Neuronal stem cell (in vitro differentiated cells): ENCODE measurements around the gene P2RY1.

Experiments used
- DNase-seq: peaks from one replicate; pipeline ENCODE4 v3.0.0-alpha.2; 2013; ENCODE audit warnings: low spot score
- H2AFZ ChIP-seq: one replicate; pipeline ENCODE4 v1.6.1; 2013; ENCODE audit warnings: mild to moderate bottlenecking, low read length, inconsistent platforms
- H2AK5ac ChIP-seq: 2 replicates; pipeline ENCODE4 v1.6.1; 2013; ENCODE audit warnings: low read depth, mild to moderate bottlenecking, inconsistent platforms, low read length, moderate library complexity, mixed read lengths
- H2BK120ac ChIP-seq: 2 replicates; pipeline ENCODE4 v1.6.1; 2013; ENCODE audit warnings: low read depth, mild to moderate bottlenecking, inconsistent platforms, low read length, moderate library complexity, mixed read lengths
- H2BK12ac ChIP-seq: one replicate; pipeline ENCODE4 v1.6.1; 2013; ENCODE audit warnings: low read length, inconsistent platforms
- H2BK15ac ChIP-seq: 2 replicates; pipeline ENCODE4 v1.6.1; 2013; ENCODE audit warnings: mild to moderate bottlenecking, low read length, inconsistent platforms, mixed read lengths
- H2BK5ac ChIP-seq: one replicate; pipeline ENCODE4 v1.6.1; 2013; ENCODE audit warnings: inconsistent platforms, mild to moderate bottlenecking, low read length, moderate library complexity
- H3K14ac ChIP-seq: one replicate; pipeline ENCODE4 v1.6.1; 2013; ENCODE audit warnings: low read length, inconsistent platforms
- H3K18ac ChIP-seq: 2 replicates; pipeline ENCODE4 v1.6.1; 2013; ENCODE audit warnings: low read length, inconsistent platforms
- H3K23ac ChIP-seq: 2 replicates; pipeline ENCODE4 v1.6.1; 2013; ENCODE audit warnings: low read depth, mild to moderate bottlenecking, mixed read lengths, low read length, inconsistent platforms; ENCODE audit not compliant: poor library complexity
- H3K27ac ChIP-seq: replicated peaks from 3 replicates; pipeline ENCODE4 v1.5.1; 2013; ENCODE audit warnings: low read length, inconsistent platforms
- H3K27me3 ChIP-seq, 3 experiments: 2 replicates each; pipeline ENCODE4 v1.6.1; 2013; ENCODE audit warnings: low read length in 3 of 3, mild to moderate bottlenecking in 2 of 3, inconsistent platforms in 1 of 3, low read depth in 1 of 3, mixed read lengths in 1 of 3, moderate library complexity in 1 of 3; ENCODE audit not compliant: control insufficient read depth in 3 of 3, insufficient read depth in 3 of 3
- H3K36me3 ChIP-seq, 2 donors: replicated peaks in 1 of 2; 2 replicates each; pipeline ENCODE4 v1.6.1; 2013; ENCODE audit warnings: low read length in 2 of 2; ENCODE audit not compliant: control insufficient read depth in 2 of 2, insufficient read depth in 2 of 2
- H3K4ac ChIP-seq: 2 replicates; pipeline ENCODE4 v1.6.1; 2013; ENCODE audit warnings: inconsistent platforms, mild to moderate bottlenecking, low read length, moderate library complexity
- H3K4me1 ChIP-seq, 2 donors: 1 replicate in 1 of 2; 2 replicates in 1 of 2; pipeline ENCODE4 v1.6.1; 2013; ENCODE audit warnings: low read length in 2 of 2, low read depth in 1 of 2; ENCODE audit not compliant: control insufficient read depth in 2 of 2, insufficient read depth in 1 of 2
- H3K4me2 ChIP-seq: one replicate; pipeline ENCODE4 v1.6.1; 2013; ENCODE audit warnings: mild to moderate bottlenecking, low read length, inconsistent platforms; ENCODE audit not compliant: insufficient read depth, poor library complexity, severe bottlenecking
- H3K4me3 ChIP-seq, 2 donors: 2 replicates each; pipeline ENCODE4 v1.5.1; 2013; ENCODE audit warnings: low read length in 2 of 2, mild to moderate bottlenecking in 2 of 2, inconsistent platforms in 1 of 2, moderate library complexity in 1 of 2
- H3K79me1 ChIP-seq: one replicate; pipeline ENCODE4 v1.6.1; 2013; ENCODE audit warnings: low read depth, mild to moderate bottlenecking, inconsistent platforms, low read length, moderate library complexity
- H3K9ac ChIP-seq: one replicate; pipeline ENCODE4 v1.6.1; 2013; ENCODE audit warnings: mild to moderate bottlenecking, low read depth, low read length, inconsistent platforms; ENCODE audit not compliant: poor library complexity
- H3K9me3 ChIP-seq, 2 donors: replicated peaks in 1 of 2; 2 replicates each; pipeline versions ENCODE3 to v1.6.1; 2013; ENCODE audit warnings: low read length in 2 of 2, mild to moderate bottlenecking in 2 of 2, inconsistent platforms in 1 of 2, low read depth in 1 of 2, mixed read lengths in 1 of 2, moderate library complexity in 1 of 2; ENCODE audit not compliant: control insufficient read depth in 2 of 2, insufficient read depth in 1 of 2
- H4K8ac ChIP-seq: one replicate; pipeline ENCODE4 v1.6.1; 2013; ENCODE audit warnings: low read depth, mild to moderate bottlenecking, inconsistent platforms, low read length, moderate library complexity
- H4K91ac ChIP-seq: one replicate; pipeline ENCODE4 v1.6.1; 2013; ENCODE audit warnings: low read length, low read depth, mild to moderate bottlenecking, inconsistent platforms; ENCODE audit not compliant: poor library complexity
- WGBS, 2 donors: extraction: QIAGEN DNeasy Blood & Tissue Kit; methylation state at CpG; one replicate each; pipeline ENCODE4 v1.1.7; 2013; ENCODE audit warnings: missing lambda C conversion rate in 2 of 2, mixed read lengths in 1 of 2; ENCODE audit not compliant: insufficient read length in 2 of 2, insufficient replicate concordance in 1 of 2; ENCODE audit errors: extremely low coverage in 2 of 2; 5-methylcytosine and 5-hydroxymethylcytosine counted together

The P2RY1 gene

GRCh38 chr3:152836269-152836668, 1.3 kb downstream of the P2RY1 start:
- peak overlapping the region; percentile 45 for H3K23ac ChIP-seq
- peak overlapping the region; percentile 85 for H3K4me2 ChIP-seq
- H3K9me3 ChIP-seq, result no peaks in the 10 kb centered on the region
- H3K79me1 ChIP-seq, result no peaks in the 10 kb centered on the region
- WGBS, 2 donors, result no CpG with 5 or more reads among the region's 14 CpGs
- H3K27ac ChIP-seq, result no peak overlapping the region
- H3K18ac ChIP-seq, result no peak overlapping the region
- no peaks in the 10 kb centered on the region for H3K36me3 ChIP-seq
- no peak overlapping the region for H2BK120ac ChIP-seq
- no peak for DNase-seq
- H2BK5ac ChIP-seq, result no peak overlapping the region
- no peak overlapping the region for H2BK15ac ChIP-seq
- H3K4me3 ChIP-seq, result peak overlapping the region; percentile 87 to 90
- H2BK12ac ChIP-seq, result no peak overlapping the region
- peaks cover 0 to 4% of the 10 kb centered on the region in 2 donors for H3K4me1 ChIP-seq
- H3K4ac ChIP-seq, result no peak overlapping the region
- no peak overlapping the region for H2AK5ac ChIP-seq
- H3K9ac ChIP-seq, result no peak overlapping the region
- H4K91ac ChIP-seq, result no peak overlapping the region
- H2AFZ ChIP-seq, result peak overlapping the region; percentile 100
- peaks cover 0 to 13% (median 4%) of the 10 kb centered on the region in 3 experiments for H3K27me3 ChIP-seq
- no peak overlapping the region for H3K14ac ChIP-seq
- H4K8ac ChIP-seq, result no peak overlapping the region

GRCh38 chr3:152839511-152839910, 4.6 kb downstream of the P2RY1 start:
- Histone ChIP-seq H3K23ac (no peak overlapping the region), H2BK120ac (no peak overlapping the region), H3K4me1 (peaks cover 0 to 4% of the 10 kb centered on the region in 2 donors), H2AFZ (no peak overlapping the region), H3K79me1 (no peaks in the 10 kb centered on the region), H3K4me2 (no peak overlapping the region), H2BK12ac (no peak overlapping the region), H4K8ac (no peak overlapping the region), H3K4me3 (no peak overlapping the region), H2BK5ac (no peak overlapping the region), H4K91ac (no peak overlapping the region), H3K9ac (no peak overlapping the region), H3K36me3 (no peaks in the 10 kb centered on the region), H2BK15ac (no peak overlapping the region), H3K9me3 (no peaks in the 10 kb centered on the region), H3K27ac (no peak overlapping the region), H3K4ac (no peak overlapping the region), H3K18ac (no peak overlapping the region), H2AK5ac (no peak overlapping the region), H3K14ac (no peak overlapping the region), H3K27me3 (peaks cover 0 to 13% (median 4%) of the 10 kb centered on the region in 3 experiments)
- WGBS, 2 donors, result no CpG with 5 or more reads among the region's 1 CpG
- DNase-seq, result no peak

GRCh38 chr3:152841131-152841530, 6.2 kb downstream of the P2RY1 start:
- Histone ChIP-seq H2BK15ac (no peak overlapping the region), H3K18ac (no peak overlapping the region), H3K9ac (no peak overlapping the region), H3K14ac (no peak overlapping the region), H3K27me3 (peaks cover 0 to 6% (median 2%) of the 10 kb centered on the region in 3 experiments), H3K4me3 (no peak overlapping the region), H3K23ac (no peak overlapping the region), H4K8ac (no peak overlapping the region), H3K4ac (no peak overlapping the region), H2AK5ac (no peak overlapping the region), H3K4me2 (no peak overlapping the region), H3K27ac (no peak overlapping the region), H3K9me3 (no peaks in the 10 kb centered on the region), H2BK120ac (no peak overlapping the region), H2BK5ac (no peak overlapping the region), H4K91ac (no peak overlapping the region), H2BK12ac (no peak overlapping the region), H3K4me1 (peaks cover 0 to 2% of the 10 kb centered on the region in 2 donors), H3K36me3 (no peaks in the 10 kb centered on the region), H2AFZ (no peak overlapping the region), H3K79me1 (no peaks in the 10 kb centered on the region)
- DNase-seq, result no peak
- WGBS, 2 donors, result no CpG with 5 or more reads among the region's 1 CpG

- Histone ChIP-seq H3K9me3 (peaks cover 0 to 3% of the 10 kb centered on the region in 2 donors), H3K36me3 (no peaks in the 10 kb centered on the region), H3K9ac (no peak overlapping the region), H2BK12ac (no peak overlapping the region), H3K4me2 (no peak overlapping the region), H2BK5ac (no peak overlapping the region), H3K14ac (no peak overlapping the region), H3K18ac (peak overlapping the region; percentile 2), H3K4me3 (no peak overlapping the region), H2BK15ac (no peak overlapping the region), H3K4me1 (no peaks in the 10 kb centered on the region), H4K8ac (no peak overlapping the region), H3K27me3 (no peaks in the 10 kb centered on the region), H3K4ac (no peak overlapping the region), H3K79me1 (no peaks in the 10 kb centered on the region), H3K23ac (no peak overlapping the region), H4K91ac (no peak overlapping the region), H2AK5ac (no peak overlapping the region), H2BK120ac (no peak overlapping the region), H2AFZ (no peak overlapping the region), H3K27ac (no peak overlapping the region)
- DNase-seq, result no peak
Measured at GRCh38 chr3:152842413-152842812, 7.5 kb downstream of the P2RY1 start.
